Endodermal cell (in vitro differentiated cells): ENCODE data around the gene FAM98C. TPM values are rescaled to one million over a fixed set of nuclear protein-coding genes. Genes with fewer than 3 reads are reported as not detected.

ENCODE experiments used
- DNase-seq: peaks from one replicate; pipeline ENCODE4 v3.0.0-alpha.2; 2017
- H3K27ac ChIP-seq: 2 replicates; pipeline ENCODE4 v1.5.1; 2013; ENCODE audit warnings: mild to moderate bottlenecking, low read depth, low read length, moderate library complexity
- H3K27me3 ChIP-seq: 2 replicates; pipeline ENCODE4 v1.6.1; 2013; ENCODE audit warnings: mild to moderate bottlenecking, low read length, moderate library complexity; ENCODE audit not compliant: insufficient read depth, control insufficient read depth, poor library complexity, severe bottlenecking
- H3K36me3 ChIP-seq: 2 replicates; pipeline ENCODE4 v1.7.0; 2013; ENCODE audit warnings: mild to moderate bottlenecking, low read length, moderate library complexity; ENCODE audit not compliant: control insufficient read depth, insufficient read depth
- H3K4me1 ChIP-seq: one replicate; pipeline ENCODE4 v1.7.0; 2013; ENCODE audit warnings: low read length; ENCODE audit not compliant: control insufficient read depth, insufficient read depth
- H3K4me3 ChIP-seq: 2 replicates; pipeline ENCODE4 v1.5.1; 2013; ENCODE audit warnings: mild to moderate bottlenecking, low read length, moderate library complexity
- H3K9ac ChIP-seq: 2 replicates; pipeline ENCODE4 v1.6.1; 2013; ENCODE audit warnings: mild to moderate bottlenecking, low read length, moderate library complexity; ENCODE audit not compliant: poor library complexity, severe bottlenecking; ENCODE audit errors: extremely low read depth
- H3K9me3 ChIP-seq: 2 replicates; pipeline ENCODE4 v1.6.1; 2013; ENCODE audit warnings: mild to moderate bottlenecking, low read length, moderate library complexity; ENCODE audit not compliant: control insufficient read depth
- H3K27ac Mint-ChIP-seq: 2 replicates; pipeline ENCODE4 v1.8.0; 2020; ENCODE audit warnings: mixed read lengths
- H3K27me3 Mint-ChIP-seq: 2 replicates; pipeline ENCODE4 v1.8.0; 2021; ENCODE audit warnings: mild to moderate bottlenecking, mixed read lengths; ENCODE audit not compliant: insufficient read depth
- H3K36me3 Mint-ChIP-seq: 2 replicates; pipeline ENCODE4 v1.8.0; 2020; ENCODE audit warnings: low read depth, mixed read lengths
- H3K4me1 Mint-ChIP-seq: 2 replicates; pipeline ENCODE4 v1.8.0; 2020; ENCODE audit warnings: mixed read lengths
- H3K4me3 Mint-ChIP-seq: 2 replicates; pipeline ENCODE4 v1.8.0; 2020; ENCODE audit warnings: mild to moderate bottlenecking, moderate library complexity, mixed read lengths
- H3K9me3 Mint-ChIP-seq: 2 replicates; pipeline ENCODE4 v1.8.0; 2020; ENCODE audit warnings: mild to moderate bottlenecking, mixed read lengths
- WGBS, 2 experiments: methylation state at CpG; one replicate each; pipeline versions ENCODE4 v1.1.5 to v1.1.7; 2013; ENCODE audit warnings: missing lambda C conversion rate in 2 of 2, mixed read lengths in 1 of 2; ENCODE audit not compliant: insufficient coverage in 1 of 2, insufficient read length in 1 of 2; 5-methylcytosine and 5-hydroxymethylcytosine counted together
- total RNA-seq, 2 donors: library from RNA; stranded (reverse); fragmentation: NEBNext Ultra II Directional in 1 of 2; extraction: Animal tissue kit (Norgen Biotek cat#: 25700) in 1 of 2; gene quantifications; 2 replicates in 1 of 2; 3 replicates in 1 of 2; pipeline ENCODE4 v1.2.1, GENCODE V29; 2021
- TF ChIP-seq, protein P1 (sequence below): fragments of 200-600 bp; sonication (generic); conservative IDR thresholded peaks from 2 replicates; pipeline ENCODE4 v1.5.0; 2021; ENCODE audit warnings: antibody characterized with exemption, mild to moderate bottlenecking

FAM98C gene
- total RNA-seq, 2 donors from 2014 or later: 8.6 to 13.7 TPM

DNA sequence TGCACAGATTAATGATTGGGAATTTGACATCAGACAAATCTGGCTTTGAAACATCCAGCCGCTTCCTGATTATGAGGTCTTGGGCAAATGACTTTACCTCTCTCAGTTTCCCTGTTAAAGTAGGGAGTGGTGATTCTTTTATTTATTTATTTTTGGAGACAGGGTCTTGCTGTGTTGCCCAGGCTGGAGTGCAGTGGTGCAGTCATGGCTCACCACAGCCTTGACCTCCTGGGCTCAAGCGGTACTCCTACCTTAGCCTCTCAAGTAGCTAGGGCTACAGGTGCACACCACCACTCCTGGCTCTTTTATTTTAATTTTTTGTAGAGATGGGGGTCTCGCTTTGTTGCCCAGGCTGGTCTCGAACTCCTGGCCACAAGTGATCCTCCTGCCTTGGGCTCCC is 25.8 kb upstream of the FAM98C start:
- Mint-ChIP-seq H3K9me3 (no peaks in the 10 kb centered on the region), H3K36me3 (peaks cover 31% of the 10 kb centered on the region), H3K4me3 (peak overlapping the region; percentile 99), H3K4me1 (peaks cover 10% of the 10 kb centered on the region), H3K27me3 (peaks cover 5% of the 10 kb centered on the region), H3K27ac (no peak overlapping the region)
- DNase-seq: no peak
- Histone ChIP-seq H3K4me1 (peaks cover 3% of the 10 kb centered on the region), H3K27ac (no peak overlapping the region), H3K9me3 (no peaks in the 10 kb centered on the region), H3K9ac (no peak overlapping the region), H3K27me3 (peaks cover 2% of the 10 kb centered on the region), H3K36me3 (peaks cover 35% of the 10 kb centered on the region), H3K4me3 (no peak overlapping the region)
- TF ChIP-seq, protein P1, sequence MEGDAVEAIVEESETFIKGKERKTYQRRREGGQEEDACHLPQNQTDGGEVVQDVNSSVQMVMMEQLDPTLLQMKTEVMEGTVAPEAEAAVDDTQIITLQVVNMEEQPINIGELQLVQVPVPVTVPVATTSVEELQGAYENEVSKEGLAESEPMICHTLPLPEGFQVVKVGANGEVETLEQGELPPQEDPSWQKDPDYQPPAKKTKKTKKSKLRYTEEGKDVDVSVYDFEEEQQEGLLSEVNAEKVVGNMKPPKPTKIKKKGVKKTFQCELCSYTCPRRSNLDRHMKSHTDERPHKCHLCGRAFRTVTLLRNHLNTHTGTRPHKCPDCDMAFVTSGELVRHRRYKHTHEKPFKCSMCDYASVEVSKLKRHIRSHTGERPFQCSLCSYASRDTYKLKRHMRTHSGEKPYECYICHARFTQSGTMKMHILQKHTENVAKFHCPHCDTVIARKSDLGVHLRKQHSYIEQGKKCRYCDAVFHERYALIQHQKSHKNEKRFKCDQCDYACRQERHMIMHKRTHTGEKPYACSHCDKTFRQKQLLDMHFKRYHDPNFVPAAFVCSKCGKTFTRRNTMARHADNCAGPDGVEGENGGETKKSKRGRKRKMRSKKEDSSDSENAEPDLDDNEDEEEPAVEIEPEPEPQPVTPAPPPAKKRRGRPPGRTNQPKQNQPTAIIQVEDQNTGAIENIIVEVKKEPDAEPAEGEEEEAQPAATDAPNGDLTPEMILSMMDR: no peak
- 94% methylated on average over 2 to 4 of the region's 4 CpGs for WGBS, 2 experiments

DNA sequence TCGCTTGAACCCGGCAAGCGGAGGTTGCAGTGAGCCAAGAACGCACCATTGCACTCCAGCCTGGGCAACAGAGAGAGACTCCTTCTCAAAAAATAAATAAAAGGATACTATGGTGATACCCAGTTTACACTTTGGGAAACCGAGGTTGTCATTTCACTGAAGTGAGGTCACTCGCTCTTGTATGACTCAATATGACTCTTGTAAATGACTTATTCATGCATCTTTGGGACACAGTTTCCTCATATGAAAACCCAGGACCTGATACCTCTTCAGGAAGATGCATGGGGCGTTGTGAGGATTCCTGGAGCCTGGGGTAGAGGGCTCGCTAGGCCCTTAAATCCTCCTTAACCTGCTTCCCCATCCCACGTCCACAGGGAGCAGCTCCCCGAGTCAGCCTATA is 24.0 kb upstream of the FAM98C start:
- H3K4me1 ChIP-seq: peaks cover 3% of the 10 kb centered on the region
- no peaks in the 10 kb centered on the region for H3K9me3 ChIP-seq
- no peak overlapping the region for H3K9ac ChIP-seq
- H3K4me3 ChIP-seq: no peak overlapping the region
- no peak for DNase-seq
- no peak overlapping the region for H3K27ac ChIP-seq
- H3K9me3 Mint-ChIP-seq: no peaks in the 10 kb centered on the region
- H3K27me3 Mint-ChIP-seq: no peaks in the 10 kb centered on the region
- no peak overlapping the region for H3K4me3 Mint-ChIP-seq
- peaks cover 51% of the 10 kb centered on the region for H3K36me3 ChIP-seq
- TF ChIP-seq, protein P1: no peak
- H3K27ac Mint-ChIP-seq: no peak overlapping the region
- peaks cover 46% of the 10 kb centered on the region for H3K36me3 Mint-ChIP-seq
- peaks cover 10% of the 10 kb centered on the region for H3K4me1 Mint-ChIP-seq
- H3K27me3 ChIP-seq: no peaks in the 10 kb centered on the region
- WGBS, 2 experiments: 94 to 96% methylated on average over 8 to 10 of the region's 10 CpGs

DNA sequence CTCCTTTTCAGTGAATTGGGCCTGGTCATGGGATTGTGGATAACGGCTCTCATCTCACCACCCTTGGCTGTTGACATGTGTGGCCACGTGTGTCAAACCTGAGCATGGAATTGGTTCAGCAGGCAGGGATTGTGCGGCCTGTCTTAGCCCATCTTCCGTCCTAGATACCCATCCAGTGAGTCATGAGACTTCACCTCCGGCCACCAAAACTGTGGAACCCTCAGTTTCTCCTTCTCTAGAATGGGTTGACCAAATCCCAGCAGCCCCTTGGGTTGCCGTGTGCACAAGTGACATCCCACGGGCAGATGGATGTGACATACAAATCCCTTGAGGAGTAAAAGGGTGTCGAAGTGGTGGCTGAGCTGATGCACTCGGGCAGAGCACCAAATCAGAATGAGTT is 21.8 kb upstream of the FAM98C start:
- no peak overlapping the region for H3K4me3 ChIP-seq
- Mint-ChIP-seq H3K4me3 (no peak overlapping the region), H3K9me3 (no peaks in the 10 kb centered on the region), H3K4me1 (peaks cover under 1% of the 10 kb centered on the region), H3K27me3 (peaks cover 13% of the 10 kb centered on the region), H3K27ac (no peak overlapping the region), H3K36me3 (peaks cover 53% of the 10 kb centered on the region)
- 91 to 93% methylated on average over 9 of the region's 9 CpGs for WGBS, 2 experiments
- no peaks in the 10 kb centered on the region for H3K27me3 ChIP-seq
- TF ChIP-seq, protein P1: no peak
- H3K9ac ChIP-seq: no peak overlapping the region
- no peak overlapping the region for H3K27ac ChIP-seq
- no peaks in the 10 kb centered on the region for H3K9me3 ChIP-seq
- H3K4me1 ChIP-seq: no peaks in the 10 kb centered on the region
- no peak for DNase-seq
- peaks cover 53% of the 10 kb centered on the region for H3K36me3 ChIP-seq
